GM12891 (cell line): ENCODE measurements around the gene EBLN1. TPM values are rescaled to one million over a fixed set of nuclear protein-coding genes. Genes with fewer than 3 reads are reported as not detected.

Experiments used
- DNase-seq: peaks from one replicate; pipeline ENCODE4 v3.0.0; 2011; ENCODE audit warnings: low spot score; ENCODE audit not compliant: insufficient read length
- FAIRE-seq: peaks from 2 replicates; lab custom pipeline; 2011; peaks lifted over from hg19 to GRCh38; lab: Jason Lieb, UNC
- PAX5 ChIP-seq: IDR thresholded peaks from 2 replicates; pipeline ENCODE4 v1.6.1; 2011; ENCODE audit warnings: low read length, moderate library complexity, mild to moderate bottlenecking; ENCODE audit not compliant: insufficient read depth, severe bottlenecking
- POLR2A ChIP-seq: IDR thresholded peaks from 2 replicates; pipeline ENCODE4 v1.6.1; 2011; ENCODE audit warnings: low read depth, low read length, control low read depth
- POLR2AphosphoS5 ChIP-seq: IDR thresholded peaks from 2 replicates; pipeline ENCODE4 v1.6.1; 2011; ENCODE audit warnings: low read depth, low read length, control low read depth
- POU2F2 ChIP-seq: IDR thresholded peaks from 2 replicates; pipeline ENCODE4 v1.6.1; 2011; ENCODE audit warnings: low read depth, mild to moderate bottlenecking, control low read depth, low read length, moderate library complexity
- SPI1 ChIP-seq: IDR thresholded peaks from 2 replicates; pipeline ENCODE4 v1.6.1; 2011; ENCODE audit warnings: low read depth, low read length, control low read depth
- TAF1 ChIP-seq: IDR thresholded peaks from 2 replicates; pipeline ENCODE4 v1.6.1; 2011; ENCODE audit warnings: low read depth, low read length, control low read depth
- polyA plus RNA-seq: library from polyadenylated mRNA; unstranded; fragments of >200 nt; gene quantifications from one replicate; pipeline ENCODE4 v1.2.1, GENCODE V29; 2012; ENCODE audit warnings: low read depth, missing spikeins, inconsistent platforms; ENCODE audit not compliant: missing spikeins

EBLN1 gene
- polyA plus RNA-seq, result not detected

DNA sequence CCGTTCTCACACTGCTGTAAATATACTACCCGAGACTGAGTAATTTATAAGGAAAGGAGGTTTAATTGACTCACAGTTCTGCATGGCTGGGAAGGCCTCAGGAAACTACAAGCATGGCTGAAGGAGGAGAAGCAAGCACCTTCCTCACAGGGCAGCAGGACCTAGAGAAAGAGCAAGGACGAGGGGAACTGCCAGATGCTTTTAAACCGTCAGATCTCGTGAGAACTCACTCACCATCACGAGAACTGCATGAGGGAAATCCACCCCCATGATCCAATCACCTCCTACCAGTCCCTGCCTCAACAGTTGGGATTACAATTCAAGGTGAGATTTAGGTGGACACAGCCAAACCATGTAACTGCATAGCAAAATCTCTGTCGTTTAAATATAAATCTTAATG lies at the start of gene EBLN1:
EBLN1 (minus strand) TSS at position 174 of the 400 bp plus-strand sequence. CDS start 8,032 bp downstream, outside the sequence.
- TF ChIP-seq TAF1 (no peak), PAX5 (no peak), POLR2AphosphoS5 (no peak), POU2F2 (no peak), POLR2A (no peak), SPI1 (no peak)
- DNase-seq (no peak), FAIRE-seq (no peak)

DNA sequence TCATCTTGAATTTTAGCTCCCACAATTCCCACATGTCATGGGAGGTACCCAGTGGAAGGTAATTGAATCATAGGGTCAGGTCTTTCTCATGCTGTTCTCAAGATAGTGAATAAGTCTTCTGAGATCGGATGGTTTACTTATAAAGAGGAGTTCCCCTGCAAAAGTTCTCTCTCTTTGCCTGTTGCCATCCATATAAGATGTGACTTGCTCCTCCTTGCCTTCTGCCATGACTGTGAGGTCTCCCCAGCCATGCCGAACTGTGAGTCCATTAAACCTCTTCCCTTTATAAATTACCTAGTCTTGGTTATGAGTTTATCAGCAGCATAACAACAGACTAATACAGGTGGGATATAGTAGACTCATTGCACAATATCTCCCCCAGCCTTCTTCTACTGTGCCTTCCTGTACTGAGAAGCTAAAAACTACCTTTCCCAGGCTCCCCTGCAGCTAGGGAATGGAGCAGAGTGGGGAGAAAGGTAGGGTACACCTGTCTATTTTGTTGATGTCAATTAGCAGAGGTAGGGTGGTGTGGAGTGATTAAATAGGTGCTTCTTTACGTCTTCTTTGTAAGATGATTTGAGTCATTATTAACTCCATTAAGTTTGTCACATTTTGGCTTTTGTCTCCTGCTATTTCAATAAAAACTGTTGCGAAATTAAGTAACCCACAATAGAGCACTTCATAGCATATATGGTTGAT lies 48.2 kb upstream of the EBLN1 start:
- TF ChIP-seq POLR2A (no peak), SPI1 (no peak), POU2F2 (no peak)
- no peak for FAIRE-seq
- no peak for DNase-seq

DNA sequence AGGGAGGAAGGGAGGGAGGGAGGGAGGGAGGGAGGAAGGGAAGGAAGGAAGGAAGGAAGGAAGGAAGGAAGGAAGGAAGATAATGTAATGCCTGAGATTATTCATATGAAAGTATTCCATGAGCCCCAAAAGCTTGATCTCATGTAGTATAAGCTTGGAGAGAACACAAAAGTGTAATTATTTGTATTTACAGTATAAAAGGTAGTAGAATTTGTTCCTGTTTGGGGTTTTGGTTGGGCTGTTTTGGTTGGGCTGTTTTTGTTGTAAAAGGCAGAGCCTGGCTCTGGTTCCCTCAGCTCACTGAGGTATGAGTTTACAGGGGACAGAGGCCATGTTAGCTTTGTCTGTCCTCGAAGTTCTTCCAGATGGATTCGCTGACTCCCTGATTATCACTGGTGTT lies 45.3 kb upstream of the EBLN1 start:
- FAIRE-seq, result no peak
- TF ChIP-seq POLR2AphosphoS5 (no peak), TAF1 (no peak), SPI1 (no peak)
- no peak for DNase-seq

DNA sequence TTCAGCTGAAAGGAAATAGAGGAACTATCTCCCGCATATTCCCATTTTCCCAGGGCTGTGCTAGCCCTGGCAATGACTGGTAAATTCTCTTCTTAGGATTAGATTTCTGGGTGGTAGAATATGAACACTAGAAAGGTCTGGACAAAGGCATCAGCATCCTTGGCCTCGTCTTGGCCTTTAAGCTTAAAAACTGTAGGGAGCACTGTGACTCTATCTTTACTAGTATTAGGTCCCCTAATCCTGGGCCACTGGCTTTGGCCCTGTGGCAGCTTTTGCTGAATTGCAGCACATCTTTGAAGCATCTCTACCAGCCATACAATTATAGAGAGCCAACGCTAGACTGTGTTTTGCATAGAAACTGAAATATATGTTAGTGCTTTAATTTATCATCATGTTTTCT lies 41.5 kb upstream of the EBLN1 start:
- TF ChIP-seq PAX5, result no peak
- no peak for TF ChIP-seq POLR2A
- no peak for TF ChIP-seq POLR2AphosphoS5
- TF ChIP-seq POU2F2, result no peak
- TF ChIP-seq SPI1, result no peak
- no peak for TF ChIP-seq TAF1
- DNase-seq (no peak), FAIRE-seq (no peak)

DNA sequence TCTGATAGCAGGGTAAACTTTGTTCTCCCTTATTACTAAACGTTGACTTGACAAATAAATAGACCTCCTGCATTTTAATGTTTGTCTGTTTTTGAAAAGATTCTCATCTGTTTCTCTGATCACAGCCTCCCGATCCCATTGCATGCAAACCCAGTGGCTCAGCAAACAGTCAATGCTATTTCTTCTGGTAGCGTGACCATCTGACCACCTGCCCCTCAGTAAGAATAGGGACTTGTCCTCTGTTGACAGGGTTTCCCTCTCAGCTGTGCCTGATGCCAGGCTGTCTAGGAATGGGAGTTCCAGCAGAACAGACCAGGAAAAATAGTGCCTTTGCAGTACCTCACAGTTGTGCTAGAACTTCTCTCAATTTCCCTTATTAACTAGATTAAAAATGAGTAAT lies 40.7 kb upstream of the EBLN1 start:
- DNase-seq, result no peak
- TF ChIP-seq POU2F2, result no peak
- TF ChIP-seq SPI1, result no peak
- TF ChIP-seq TAF1, result no peak
- TF ChIP-seq POLR2A, result no peak
- FAIRE-seq, result peak; percentile 13

DNA sequence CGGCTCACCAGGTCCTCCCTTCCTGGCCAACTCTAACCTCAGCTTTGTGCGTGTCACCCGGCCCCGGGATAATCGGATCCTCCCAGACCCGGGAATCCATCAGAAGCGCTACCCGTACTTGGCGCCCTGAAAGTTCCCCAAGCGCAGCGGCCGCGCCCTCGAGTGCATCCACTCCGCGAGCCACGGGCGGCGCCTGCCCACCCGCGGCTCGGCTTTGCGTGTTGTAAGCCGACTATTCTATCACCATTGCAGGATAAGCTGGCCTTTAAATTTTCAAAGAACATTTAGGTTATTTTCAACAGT lies 35.7 kb upstream of the EBLN1 start:
- DNase-seq, result no peak
- no peak for FAIRE-seq
- TF ChIP-seq POU2F2, result no peak
- no peak for TF ChIP-seq SPI1
- no peak for TF ChIP-seq POLR2AphosphoS5
- TF ChIP-seq PAX5, result no peak
- no peak for TF ChIP-seq TAF1
- no peak for TF ChIP-seq POLR2A

DNA sequence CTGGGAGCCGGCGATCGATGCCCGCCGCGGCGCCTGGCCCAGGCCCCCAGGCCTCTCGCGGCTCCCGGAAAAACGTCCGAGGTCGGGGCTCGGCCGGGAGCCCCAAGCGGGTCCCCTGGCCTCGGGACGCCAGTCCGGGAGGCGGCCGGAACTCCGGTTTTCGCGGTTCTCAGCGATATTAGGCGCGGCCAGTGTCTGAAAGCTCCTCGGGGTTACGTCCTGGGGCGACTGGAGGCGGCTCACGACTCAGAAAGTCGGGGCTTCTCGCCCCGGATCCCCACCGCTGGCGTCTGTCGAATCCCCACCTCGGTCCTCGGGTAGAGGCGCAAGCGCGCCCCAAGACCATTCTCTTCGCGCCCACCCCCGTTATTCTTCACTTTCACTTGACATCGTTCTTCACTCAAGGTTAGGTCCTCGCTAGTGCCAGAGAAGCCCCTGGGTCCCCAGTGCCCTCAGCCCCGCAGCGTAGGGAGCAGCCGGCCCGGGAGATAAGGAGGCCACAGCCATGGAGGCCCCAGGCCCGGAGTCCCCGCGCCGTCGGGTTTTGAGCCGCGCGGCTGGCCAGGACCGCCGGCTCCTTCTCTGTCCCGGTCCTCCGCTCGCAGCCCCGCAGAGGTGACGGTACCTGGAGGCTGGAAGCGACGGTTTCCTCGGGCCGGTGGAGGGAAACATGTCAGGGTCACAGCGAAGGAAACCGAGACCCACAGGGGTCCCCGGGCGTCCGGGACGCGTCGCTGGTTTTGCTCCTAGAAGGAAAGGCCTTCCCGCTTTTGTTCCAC lies 35.2 kb upstream of the EBLN1 start:
- peak; percentile 16 for DNase-seq
- no peak for FAIRE-seq
- TF ChIP-seq SPI1, result no peak
- TF ChIP-seq TAF1, result no peak
- TF ChIP-seq POLR2AphosphoS5, result no peak
- no peak for TF ChIP-seq POLR2A
- no peak for TF ChIP-seq PAX5
- TF ChIP-seq POU2F2, result no peak

DNA sequence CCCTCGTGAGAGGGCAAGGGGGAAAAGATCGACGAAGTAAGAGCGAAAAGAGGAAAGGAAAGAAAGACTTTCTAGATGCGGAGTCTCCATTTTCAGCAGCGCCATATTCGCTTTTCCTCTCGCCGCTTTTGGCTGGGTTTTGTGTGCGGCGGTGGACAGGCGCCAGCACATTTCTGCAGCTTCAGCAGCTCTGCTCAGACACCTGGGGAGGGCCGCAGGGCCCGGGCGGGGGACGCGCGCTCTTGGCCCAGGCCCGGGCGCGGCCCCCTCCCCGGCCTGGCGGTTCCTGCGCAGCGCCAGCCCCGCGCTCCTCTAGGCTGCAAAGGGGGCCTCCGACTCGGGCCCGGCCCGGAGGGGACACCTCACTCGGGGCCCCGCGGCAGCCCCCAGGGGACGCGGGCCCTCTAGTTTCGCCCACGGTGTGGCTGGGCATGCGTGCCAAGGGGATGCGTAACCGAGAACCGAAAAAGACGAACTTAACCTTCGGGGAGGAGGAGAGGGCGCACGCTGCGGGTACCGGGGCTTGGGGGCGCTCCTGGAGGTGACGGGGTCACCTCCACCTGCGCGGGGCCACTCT lies 34.5 kb upstream of the EBLN1 start:
- FAIRE-seq (peak; percentile 87), DNase-seq (peak; percentile 34)
- TF ChIP-seq TAF1 (no peak; the same call in 1 of the 2 replicates), POLR2AphosphoS5 (0 out of 2 replicates have a peak, but pooled peaks have one; percentile 49), POLR2A (peak; percentile 79)

DNA sequence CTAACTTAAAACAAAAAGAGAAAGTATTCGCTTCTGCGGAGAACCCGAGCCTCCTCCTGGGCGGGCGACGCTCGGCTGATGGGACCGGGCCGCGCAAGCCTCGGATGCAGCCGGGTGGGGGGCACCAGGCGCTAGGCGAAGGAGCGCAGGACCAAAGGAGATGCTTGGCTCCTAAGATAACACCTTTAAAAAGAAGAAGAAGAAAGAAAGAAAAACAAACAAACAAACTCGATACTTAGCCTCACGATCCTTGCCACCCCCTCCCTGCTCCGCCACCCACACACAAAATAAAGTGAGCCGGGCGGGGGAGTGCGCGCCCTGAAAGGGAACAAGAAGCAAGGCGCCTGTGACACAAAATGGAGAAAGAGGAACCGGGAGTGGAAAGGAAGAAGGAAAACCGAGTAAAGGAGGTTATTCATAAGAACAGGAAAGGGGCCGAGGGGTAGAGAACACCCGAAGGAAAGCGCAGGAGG lies 34.0 kb upstream of the EBLN1 start:
- DNase-seq (peak; percentile 46), FAIRE-seq (peak; percentile 66)
- TF ChIP-seq POLR2A (no peak; the same call in 1 of the 2 replicates), POLR2AphosphoS5 (no peak; the same call in 1 of the 2 replicates), SPI1 (peak; percentile 90), POU2F2 (no peak), PAX5 (no peak), TAF1 (0 out of 2 replicates have a peak, but pooled peaks have one; percentile 42)
